SK-N-SH treated with all-trans-retinoic acid at 6 μM for 48 hours (cell line): Measurements from ENCODE around the gene PDCD1LG2.

Source experiments
- CSRNP3 ChIP-seq: fragments of 250-450 bp; sonication (Bioruptor Pico); IDR thresholded peaks from 2 replicates; pipeline ENCODE4 v1.5.1; 2021; ENCODE audit warnings: mild to moderate bottlenecking, moderate library complexity
- GLIS3 ChIP-seq: fragments of 250-450 bp; sonication (Bioruptor Pico); IDR thresholded peaks from 2 replicates; pipeline ENCODE4 v1.5.0; 2020; ENCODE audit warnings: mild to moderate bottlenecking, moderate library complexity
- PATZ1 ChIP-seq: fragments of 250-450 bp; sonication (Bioruptor Pico); IDR thresholded peaks from 2 replicates; pipeline ENCODE4 v1.8.0; 2020; ENCODE audit warnings: mild to moderate bottlenecking, moderate library complexity, borderline replicate concordance
- PPARA ChIP-seq: fragments of 250-450 bp; sonication (Bioruptor Pico); IDR thresholded peaks from 2 replicates; pipeline ENCODE4 v1.5.0; 2020; ENCODE audit warnings: mild to moderate bottlenecking, borderline replicate concordance
- ZFP3 ChIP-seq: fragments of 250-450 bp; sonication (Bioruptor Pico); IDR thresholded peaks from 2 replicates; pipeline ENCODE4 v1.5.0; 2020; ENCODE audit warnings: mild to moderate bottlenecking, moderate library complexity
- ZNF70 ChIP-seq: fragments of 450-650 bp; formaldehyde crosslinking; IDR thresholded peaks from 2 replicates; pipeline ENCODE4 v1.5.0; 2020; ENCODE audit warnings: mild to moderate bottlenecking, moderate library complexity

DNA sequence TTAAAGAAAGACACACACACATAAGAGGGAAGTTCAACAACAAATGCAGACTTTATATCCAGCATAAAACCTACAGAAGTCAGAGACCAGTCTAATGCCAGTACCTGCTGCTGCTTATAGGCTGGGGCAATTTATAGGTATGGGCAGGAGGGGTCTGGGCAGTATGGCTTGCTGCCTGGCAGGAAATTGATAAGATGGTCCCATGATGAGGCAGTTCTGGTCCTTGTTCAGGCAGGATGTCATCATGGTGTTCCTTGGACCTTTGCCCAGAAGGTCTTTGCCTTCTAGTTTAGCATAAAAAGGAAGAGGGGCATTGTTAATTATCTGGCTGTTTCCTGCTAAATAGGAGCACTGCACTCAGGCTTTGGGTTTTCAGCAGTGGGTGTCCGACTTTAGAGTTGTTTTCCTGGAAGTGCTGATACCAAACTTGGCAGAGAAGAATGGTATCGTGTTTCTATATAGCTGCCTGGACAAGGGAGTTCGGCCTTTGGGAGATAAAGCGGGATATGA, 10.4 kb upstream of the PDCD1LG2 start:
- TF ChIP-seq ZFP3 (CRISPR knock-in tag) (no peak), CSRNP3 (CRISPR knock-in tag) (no peak), ZNF70 (CRISPR knock-in tag) (no peak), GLIS3 (CRISPR knock-in tag) (no peak), PATZ1 (no peak), PPARA (CRISPR knock-in tag) (no peak)
